G401 (cell line): ENCODE data around the gene WIF1. TPM values are rescaled to one million over a fixed set of nuclear protein-coding genes. Genes with fewer than 3 reads are reported as not detected.

Experiments
- DNase-seq: peaks from one replicate; pipeline ENCODE4 v3.0.0-alpha.2; 2015; ENCODE audit warnings: low spot score
- in situ Hi-C: cut with HindIII; loops from 2 replicates; pipeline ENCODE4 v1.10.0; 2016; ENCODE audit warnings: low sequenced_read_pairs, mixed read lengths
- total RNA-seq: library from RNA; depleted of rRNA; stranded (reverse); fragments of >200 nt; shearing (Covaris generic); gene quantifications from 2 replicates; pipeline ENCODE4 v1.2.3, GENCODE V29; 2014

WIF1 gene
- total RNA-seq, 1 experiment from 2014 or later: 29.6 TPM

DNA sequence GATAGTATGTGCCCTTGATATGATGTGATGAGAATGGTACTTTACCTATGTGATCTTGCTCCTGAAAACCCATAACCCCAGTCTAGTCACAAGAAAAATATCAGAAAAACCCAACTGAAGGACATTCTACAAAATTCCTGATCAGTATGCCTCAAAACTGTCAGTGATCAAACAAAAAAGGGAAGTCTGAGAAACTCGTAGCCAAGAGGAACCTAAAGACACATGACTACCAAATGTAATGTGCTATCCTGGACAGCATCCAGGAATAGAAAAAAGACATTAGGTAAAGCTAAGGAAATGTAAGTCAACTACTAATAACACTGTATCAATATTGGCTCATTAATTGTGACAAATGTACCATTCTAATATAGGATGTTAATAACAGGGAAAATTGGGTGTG lies 4.1 kb upstream of the WIF1 start:
- DNase-seq: no peak
- in situ Hi-C loops: loop anchor here (10.0 kb wide), 1 partner anchor 230 kb away; no protein-coding TSS in a partner anchor

DNA sequence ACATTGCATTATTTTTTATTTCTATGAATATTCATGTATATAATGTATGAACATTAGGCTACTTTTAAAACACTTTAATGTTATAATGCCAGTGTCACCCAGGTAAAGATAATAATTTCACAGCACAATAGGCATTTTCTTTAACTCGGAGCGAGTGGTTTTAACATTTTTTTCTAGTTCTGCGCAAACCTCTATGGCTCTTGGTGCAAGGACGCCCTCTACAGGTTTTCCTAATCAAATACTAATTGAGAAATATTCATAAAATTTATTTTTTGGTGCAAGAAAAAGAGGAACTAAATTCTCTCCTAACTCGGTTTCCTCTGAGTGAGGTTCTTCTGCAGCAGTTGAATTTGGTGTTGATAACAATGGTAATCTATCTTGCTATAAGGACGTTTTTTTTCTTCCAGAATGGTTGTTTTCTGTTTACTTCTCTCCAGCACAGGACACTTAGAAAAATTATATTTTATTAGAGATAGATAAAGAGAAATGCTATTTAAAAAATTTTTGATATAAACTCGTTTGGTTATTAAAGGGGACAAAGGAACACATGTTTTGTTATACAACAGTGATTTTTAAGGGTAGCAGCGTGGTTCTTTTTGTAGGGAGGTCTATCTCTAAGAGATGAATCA lies 2.4 kb upstream of the WIF1 start:
- in situ Hi-C loops: loop anchor here (10.0 kb wide), 1 partner anchor 229 kb away; no protein-coding TSS in a partner anchor
- DNase-seq: peak; percentile 29

DNA sequence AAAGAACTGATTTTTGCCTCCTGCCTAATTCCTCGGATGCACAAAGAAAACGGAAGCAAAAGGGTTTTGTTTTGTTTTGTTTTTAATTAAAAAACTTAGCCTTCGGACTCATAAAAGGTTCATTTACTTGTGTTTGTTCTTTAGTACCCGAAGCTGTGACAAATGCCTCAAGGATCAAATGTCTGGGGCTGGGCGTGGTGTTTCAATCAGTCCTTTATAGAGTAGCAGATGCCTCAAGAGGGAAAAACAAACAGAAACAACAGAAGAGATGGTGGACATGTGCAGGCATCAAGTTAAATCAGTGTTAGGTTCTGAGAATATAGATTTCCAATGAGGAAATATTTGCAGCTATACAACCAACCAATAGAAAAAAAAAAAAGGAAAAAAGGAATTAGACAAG lies 1.6 kb upstream of the WIF1 start:
- in situ Hi-C loops: loop anchor here (10.0 kb wide), 1 partner anchor 228 kb away; no protein-coding TSS in a partner anchor
- no peak for DNase-seq

DNA sequence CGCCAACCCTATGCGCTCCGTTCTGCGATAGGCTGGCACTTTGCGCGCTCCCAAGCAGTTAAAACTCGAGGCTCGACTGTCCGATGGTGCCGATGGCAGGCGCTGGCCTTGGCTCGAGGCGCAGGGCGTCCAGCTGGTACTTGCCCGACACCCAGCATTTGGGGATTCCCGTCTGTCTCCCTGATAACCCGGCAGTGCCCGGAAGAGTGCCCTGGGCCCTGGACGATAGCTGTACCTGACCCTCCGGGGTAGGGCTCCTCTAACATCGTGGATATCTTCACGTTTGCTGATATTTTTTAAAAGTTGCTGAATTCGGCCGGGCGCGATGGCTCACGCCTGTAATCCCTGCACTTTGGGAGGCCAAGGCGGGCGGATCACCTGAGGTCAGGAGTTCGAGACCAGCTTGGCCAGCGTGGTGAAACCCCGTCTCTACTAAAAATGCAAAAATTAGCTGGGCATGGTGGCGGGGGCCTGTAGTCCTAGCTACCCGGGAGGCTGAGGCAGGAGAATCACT lies 908 bp upstream of the WIF1 start:
- in situ Hi-C loops: loop anchor here (10.0 kb wide), 1 partner anchor 227 kb away; no protein-coding TSS in a partner anchor
- DNase-seq: no peak

DNA sequence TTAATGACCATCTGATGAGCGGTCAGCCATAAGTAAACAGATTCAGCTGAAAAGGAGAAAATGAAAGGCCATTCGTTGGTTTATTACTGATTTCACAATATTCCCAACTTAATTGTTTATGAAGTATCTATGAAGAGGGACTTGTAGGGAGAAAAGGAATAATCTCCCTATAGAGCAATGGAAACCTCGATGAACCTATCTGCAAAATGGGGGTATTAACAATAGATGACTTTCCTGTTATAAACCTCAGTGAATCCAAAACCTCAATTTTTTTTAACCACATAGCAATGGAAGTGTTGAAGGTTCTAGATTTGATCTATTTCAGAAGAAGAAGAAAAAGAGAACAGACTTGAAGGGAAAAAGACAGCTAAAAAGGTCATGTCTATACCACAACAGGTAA lies 2.0 kb downstream of the WIF1 start:
- in situ Hi-C loops: no loop called here
- no peak for DNase-seq

DNA sequence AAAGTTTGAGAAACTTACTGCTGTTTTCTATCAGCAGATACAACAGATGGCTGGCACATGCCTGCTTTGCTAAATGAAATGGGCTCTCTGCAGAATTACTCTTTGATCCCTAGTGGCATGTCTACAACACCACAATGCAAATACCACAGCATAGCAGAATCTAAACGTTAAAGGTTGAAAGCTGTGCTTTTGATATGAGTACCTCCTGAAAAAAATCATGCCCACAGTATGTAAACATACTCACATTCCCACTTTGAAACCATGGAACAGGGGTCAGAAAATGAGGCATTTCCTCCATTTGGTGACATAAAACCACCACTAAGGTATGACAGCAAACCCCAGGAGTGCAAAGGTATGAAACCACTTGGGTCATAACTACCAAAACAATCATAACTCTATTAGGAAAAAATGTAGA lies 7.5 kb downstream of the WIF1 start:
- no peak for DNase-seq
- in situ Hi-C loops: no loop called here

DNA sequence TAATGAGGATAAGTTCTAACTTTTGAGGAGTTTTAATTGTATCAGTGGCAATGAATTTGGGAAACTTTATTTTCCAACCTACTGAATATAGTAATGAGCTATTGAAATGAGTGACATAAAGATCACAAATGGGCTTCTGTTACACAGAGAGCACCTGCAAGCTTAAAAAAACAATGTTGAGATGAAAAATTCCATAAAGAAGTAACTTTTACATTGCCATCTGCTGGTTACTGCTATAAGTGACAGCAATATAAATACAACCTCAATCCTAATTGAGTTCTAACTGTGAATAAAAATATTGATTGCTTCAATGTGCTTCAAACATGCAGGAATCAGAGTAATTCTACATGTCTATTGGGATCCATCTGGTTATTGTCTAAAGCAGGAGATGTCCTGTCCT lies 14.2 kb downstream of the WIF1 start:
- DNase-seq: no peak
- in situ Hi-C loops: no loop called here

DNA sequence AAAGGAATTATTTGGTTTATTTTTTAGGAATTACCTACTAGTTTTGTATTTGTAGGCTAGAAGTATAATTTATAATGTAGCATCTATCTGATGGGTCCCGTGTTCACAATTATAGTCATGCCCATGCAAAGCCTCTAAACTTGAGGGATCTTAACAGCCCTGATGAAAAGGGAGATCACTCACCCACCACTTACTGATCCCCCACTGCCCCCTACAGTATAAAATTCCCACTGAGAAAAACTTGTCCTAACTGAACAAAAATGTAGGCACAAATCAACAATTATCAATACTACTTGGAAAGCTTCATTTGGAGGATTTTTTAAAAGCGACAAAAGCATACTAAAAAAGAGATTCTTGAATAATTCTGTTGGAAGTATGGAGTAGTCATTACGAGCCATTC lies 21.0 kb downstream of the WIF1 start:
- in situ Hi-C loops: no loop called here

DNA sequence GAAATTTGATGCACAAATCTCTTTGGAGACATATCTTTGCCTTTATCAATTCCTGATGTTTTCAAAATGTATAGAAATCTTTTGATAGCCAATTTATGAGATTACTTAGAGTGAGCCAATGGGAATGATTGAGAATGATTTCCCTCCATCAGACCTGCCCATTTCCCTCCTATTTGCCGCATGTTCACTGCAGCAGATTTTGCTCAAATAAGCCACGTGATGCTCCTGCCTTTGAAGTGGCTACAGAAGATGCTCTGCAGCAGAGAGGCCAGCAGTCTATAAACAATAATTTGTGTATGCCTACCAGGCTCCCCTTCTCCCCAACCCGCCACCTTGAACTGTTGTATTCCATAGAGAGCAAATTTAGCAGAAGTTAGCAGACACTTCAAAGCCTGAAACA lies 21.9 kb downstream of the WIF1 start:
- no peak for DNase-seq
- in situ Hi-C loops: no loop called here

More for the DNA sequence above, 21.0 kb downstream of the WIF1 start:
- DNase-seq: no peak

DNA sequence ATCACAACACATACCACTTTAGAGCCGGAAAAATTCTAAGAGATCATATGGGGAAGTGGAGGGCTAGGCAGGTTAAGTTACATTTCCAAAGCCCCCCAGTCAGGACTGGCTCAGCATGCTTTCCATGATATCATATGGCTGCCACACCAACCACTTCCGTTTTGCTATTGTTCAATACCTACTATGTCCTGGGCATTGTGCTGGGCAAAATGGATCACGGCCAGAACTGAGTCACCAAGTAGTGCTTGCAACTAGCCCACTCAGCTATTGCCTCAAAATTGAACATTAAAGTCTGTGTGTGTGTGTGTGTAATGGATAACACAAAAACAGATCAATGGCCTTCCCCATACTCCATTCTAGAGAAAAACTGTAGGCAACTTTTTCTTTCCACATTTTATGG lies 22.7 kb downstream of the WIF1 start:
- in situ Hi-C loops: no loop called here
- no peak for DNase-seq

DNA sequence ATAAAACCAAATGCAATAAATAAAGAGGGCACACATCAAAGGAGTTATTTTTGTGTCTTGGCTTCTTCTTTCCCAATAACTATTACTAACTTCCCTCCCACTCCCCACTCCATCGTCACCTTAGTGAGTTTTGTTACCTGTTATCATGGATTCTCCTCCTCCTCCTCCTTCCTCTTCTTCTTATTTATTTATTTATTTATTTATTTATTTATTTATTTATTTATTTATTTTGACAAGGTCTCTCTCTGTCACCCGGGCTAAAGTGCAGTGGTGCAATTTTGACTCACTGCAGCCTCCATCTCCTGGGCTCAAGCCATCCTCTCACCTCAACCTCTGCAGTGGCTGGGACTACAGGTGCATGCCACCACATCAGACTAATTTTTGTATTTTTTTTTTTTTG lies 26.4 kb downstream of the WIF1 start:
- in situ Hi-C loops: no loop called here
- no peak for DNase-seq

DNA sequence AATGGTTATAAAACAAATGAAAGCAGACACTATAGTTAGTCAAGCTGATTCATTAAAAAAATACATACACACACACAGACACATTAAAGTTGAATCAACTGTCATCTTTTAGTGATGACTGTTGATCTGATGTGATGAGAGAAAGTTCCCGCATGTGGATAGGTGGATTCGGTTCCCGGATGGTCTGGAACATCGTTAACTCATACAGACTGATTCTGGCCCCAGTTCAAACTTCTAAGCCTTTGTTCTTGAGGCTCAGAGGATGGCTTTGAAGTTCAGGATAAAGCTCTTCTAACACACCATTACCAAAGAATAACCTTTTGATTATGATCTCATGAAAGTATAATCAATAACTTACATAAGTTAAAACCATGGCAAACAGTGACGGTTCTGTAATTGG lies 27.5 kb downstream of the WIF1 start:
- DNase-seq: no peak
- in situ Hi-C loops: no loop called here

DNA sequence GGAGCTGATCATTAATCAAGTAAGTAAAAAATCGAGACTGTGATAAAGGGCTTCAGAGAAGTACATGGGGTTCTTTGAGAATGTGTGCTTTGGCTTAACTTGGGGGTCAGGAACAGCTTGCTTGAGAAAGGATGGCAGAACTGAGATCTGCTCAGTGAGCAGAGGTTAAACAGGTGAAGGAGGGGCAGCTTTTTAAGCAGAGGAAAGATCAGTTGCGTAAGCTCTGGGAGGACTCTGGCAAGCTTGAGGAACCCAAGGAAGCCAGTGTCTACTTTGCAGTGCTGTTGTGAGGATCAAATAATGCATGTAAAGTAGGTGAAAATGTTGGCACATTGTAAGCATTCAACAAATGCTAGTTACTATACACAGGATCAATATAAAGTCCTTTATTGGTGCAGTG lies 30.6 kb downstream of the WIF1 start:
- DNase-seq: no peak
- in situ Hi-C loops: no loop called here

DNA sequence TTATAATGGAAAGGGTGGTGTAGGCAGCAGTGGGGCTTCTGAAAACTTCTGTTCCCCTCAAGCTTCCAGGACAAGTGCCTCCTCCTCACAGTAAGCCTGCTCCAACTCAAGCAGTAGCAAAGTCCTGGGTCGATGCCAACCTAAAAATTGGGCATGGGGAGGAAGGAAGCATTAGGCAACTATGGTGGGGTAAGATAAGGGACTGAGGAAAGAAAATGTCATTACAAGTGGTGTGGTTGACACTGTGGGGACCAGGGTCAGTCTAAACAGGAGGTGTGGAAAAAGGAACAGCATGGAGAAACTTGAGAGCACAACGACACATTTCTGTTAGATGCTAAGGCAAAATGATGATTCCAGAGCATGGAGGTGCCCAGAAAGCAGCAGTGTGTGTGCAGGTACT lies 34.9 kb downstream of the WIF1 start:
- no peak for DNase-seq
- in situ Hi-C loops: no loop called here

DNA sequence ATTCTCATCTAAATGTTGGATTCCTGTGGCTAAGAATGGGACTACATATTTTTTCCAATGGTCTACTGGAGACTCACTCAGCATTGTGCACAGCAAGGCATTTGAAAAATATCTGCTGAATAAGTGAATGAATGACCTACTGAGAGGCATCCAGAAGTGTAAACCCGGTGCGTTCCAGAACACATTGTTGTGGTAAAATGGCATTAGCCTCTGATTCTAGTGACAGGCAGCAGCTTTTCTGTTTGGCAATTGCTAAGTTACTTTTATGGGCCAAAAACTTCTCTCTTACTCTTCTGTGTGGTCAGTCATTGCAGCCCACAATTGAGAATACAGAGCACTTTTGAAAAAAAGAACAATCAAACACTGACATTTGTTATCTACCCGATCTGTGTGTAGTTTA lies 36.5 kb downstream of the WIF1 start:
- in situ Hi-C loops: no loop called here
- DNase-seq: no peak

DNA sequence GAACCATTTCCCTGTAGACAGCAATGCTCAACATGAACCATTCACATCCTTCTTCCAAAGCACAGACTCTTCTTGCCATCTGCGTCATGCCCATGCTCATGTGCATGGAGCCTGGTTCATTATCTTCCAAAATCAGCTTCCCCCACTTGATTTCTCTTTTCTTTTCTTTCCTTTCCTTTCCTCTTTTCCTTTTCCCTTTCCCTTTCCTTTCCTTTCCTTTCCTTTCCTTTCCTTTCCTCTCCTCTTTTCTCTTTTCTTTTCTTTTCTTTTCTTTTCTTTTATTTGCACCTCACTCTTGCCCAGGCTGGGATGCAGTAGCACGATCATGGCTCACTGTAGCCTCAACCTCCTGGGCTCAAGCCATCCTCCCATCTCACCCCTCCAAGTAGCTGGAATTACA lies 37.5 kb downstream of the WIF1 start:
- in situ Hi-C loops: no loop called here
- DNase-seq: no peak

DNA sequence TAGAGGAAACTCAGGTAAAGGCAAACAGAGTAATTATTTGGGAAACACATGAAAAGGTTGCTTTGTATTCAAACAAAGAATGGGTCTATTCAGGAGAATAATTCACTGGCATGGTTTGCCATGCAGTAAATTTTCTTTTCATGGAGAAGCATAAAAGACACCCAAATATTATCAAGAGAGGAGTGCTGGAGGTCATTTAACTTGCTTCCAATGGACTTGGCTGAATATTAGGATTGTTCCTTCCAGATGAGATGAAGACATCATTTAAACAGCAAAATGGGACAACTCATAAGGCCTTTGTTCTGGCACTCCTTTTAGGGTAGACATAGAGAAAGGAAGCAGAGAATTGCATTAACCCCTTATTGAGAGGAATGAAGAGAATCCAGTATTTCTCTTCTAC lies 38.7 kb downstream of the WIF1 start:
- DNase-seq: no peak
- in situ Hi-C loops: no loop called here

DNA sequence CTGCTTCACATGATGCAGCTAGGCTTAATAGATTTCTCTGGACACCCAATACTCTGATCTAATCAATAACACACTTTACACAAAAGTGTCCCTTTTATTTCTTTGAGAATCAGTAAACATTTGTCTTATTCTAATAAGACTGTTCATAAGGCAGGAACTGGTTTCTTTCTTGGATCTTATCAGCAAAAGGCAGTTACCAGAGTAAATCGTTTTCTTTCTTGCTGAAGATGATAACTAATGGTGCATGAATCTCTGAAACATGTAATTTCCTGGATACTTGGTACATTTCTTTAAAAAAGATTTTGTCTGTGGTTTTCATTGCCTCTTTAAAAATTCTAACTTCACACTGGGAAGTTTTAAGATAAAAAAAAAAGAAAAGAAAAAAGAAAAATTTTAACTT lies 39.6 kb downstream of the WIF1 start:
- in situ Hi-C loops: no loop called here

DNA sequence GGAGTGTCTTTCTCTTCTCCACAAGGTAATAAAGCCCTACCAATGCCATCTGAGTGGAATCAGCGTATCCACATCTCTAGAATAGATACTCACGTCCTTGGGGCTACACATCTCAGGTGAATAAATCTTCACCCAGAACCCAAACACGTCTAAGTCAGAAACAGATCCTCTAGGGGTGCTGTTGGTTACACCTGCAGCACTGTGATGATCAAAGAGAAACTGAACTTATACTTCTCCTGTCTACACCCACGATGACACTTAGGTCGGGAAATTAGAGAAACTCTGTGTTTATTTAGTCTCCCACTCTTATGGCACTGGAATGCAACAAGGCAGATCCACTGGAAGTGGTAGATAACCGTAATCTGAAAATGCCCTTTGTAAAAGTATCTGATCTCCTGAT lies 46.2 kb downstream of the WIF1 start:
- in situ Hi-C loops: no loop called here
- no peak for DNase-seq

More for the DNA sequence above, 39.6 kb downstream of the WIF1 start:
- no peak for DNase-seq

DNA sequence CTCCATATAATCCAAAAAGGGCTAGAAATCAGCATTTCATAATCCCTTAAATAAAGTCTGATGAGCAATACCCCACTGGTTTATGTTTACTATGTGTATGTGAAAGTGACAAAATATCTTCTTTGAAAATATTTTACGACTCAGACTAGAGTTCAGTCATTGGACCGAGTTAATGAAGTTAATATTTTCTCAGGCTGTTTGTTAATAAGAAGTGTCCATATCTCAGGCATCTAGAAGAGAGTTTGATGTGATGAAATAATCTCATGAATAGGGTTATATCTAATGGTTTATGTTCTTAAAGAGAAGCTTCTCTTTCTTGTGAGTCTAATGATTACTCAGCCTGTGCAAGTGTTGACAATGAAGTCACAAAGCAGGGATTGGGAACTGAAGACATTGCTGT lies 51.8 kb downstream of the WIF1 start:
- DNase-seq: no peak
- in situ Hi-C loops: no loop called here

DNA sequence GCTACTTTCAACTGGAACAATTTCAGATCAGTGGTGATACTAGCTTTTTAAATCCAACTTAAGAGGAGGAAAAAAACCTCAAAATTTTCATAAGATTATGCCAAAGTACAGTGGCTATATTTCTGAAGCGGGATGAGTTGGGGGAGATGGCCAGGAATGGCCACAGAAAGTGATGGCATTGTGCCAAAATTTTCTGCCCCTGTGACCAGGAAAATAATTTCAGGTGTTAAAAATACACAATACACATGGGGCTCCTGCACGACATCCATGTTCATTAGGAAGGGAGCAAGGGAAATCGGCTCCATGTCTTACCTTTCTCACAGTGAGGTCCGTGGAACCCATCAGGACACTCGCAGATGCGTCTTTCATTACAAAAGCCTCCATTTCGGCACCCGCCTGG lies 53.7 kb downstream of the WIF1 start:
- in situ Hi-C loops: no loop called here

More for the DNA sequence above, 53.7 kb downstream of the WIF1 start:
- DNase-seq: no peak
